Measurements from ENCODE around the gene NRBP1. TPM values are rescaled to one million over a fixed set of nuclear protein-coding genes. Genes with fewer than 3 reads are reported as not detected.
"Not testable (repeated sequence)": the region's sequence is repeated elsewhere in the genome, so short reads cannot be mapped to it uniquely, and the experiment has no call there.

Gene NRBP1
- total RNA-seq, 1 donor from 2014 or later, result 117 TPM

GRCh38 chr2:27421660-27422250 is 6.7 kb upstream of the NRBP1 start:
- DNase-seq (ENCODE audit: low read depth), result no peak

DNA sequence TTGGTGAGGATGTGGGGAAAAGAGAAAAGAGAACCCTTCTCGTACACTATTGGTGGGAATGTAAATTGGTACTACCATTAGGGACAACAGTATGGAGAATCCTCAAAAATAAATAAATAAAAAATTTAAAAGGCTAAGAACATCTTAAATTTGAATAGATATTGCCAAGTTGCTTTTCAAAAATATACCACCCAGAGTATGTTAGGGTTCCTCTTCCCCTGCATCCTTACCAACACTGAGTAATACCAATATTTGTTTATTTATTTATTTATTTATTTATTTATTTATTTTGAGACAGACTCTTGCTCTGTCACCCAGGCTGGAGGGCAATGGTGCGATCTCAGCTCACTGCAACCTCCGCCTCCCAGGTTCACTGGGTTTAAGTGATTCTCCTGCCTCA is 5.5 kb upstream of the NRBP1 start:
- DNase-seq (ENCODE audit: low read depth), result no peak

- DNase-seq (ENCODE audit: low read depth), result not testable (repeated sequence)
Observed at GRCh38 chr2:27425039-27425438, 3.4 kb upstream of the NRBP1 start.

- DNase-seq (ENCODE audit: low read depth), result peak; percentile 21
Observed at GRCh38 chr2:27427863-27428212, 593 bp upstream of the NRBP1 start.

DNA sequence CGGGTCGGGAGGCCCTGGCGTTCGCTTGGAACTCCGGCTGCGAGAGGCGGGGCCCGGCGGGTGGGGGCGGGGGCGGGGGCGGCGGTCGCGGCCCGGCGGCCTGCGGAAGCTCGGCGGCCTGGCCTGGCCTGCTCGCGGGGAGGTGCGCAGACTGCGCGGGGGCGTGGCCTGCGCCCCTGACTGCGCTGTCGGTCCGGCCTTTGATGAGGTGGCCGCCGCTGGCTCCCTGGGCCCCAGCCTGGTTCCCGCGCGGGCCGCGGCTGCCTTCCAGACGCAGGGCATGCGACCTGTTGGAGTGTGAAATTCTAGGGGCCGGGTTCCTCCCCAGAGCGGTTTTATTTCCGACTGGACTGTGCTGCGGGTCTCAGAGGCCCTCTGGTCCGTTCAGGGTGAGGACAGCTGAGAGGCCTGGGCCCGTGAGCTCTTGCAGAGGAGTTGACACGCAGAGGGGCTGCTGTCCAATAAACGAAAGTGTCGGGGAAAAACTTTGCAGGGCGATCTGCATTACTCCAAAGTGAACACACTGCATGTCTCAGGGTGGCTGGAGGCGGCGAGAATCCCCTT is 629 bp downstream of the NRBP1 start:
- peak; percentile 63 for DNase-seq (ENCODE audit: low read depth)

GRCh38 chr2:27431395-27431794 is 3.0 kb downstream of the NRBP1 start:
- peak; percentile 50 for DNase-seq (ENCODE audit: low read depth)

DNA sequence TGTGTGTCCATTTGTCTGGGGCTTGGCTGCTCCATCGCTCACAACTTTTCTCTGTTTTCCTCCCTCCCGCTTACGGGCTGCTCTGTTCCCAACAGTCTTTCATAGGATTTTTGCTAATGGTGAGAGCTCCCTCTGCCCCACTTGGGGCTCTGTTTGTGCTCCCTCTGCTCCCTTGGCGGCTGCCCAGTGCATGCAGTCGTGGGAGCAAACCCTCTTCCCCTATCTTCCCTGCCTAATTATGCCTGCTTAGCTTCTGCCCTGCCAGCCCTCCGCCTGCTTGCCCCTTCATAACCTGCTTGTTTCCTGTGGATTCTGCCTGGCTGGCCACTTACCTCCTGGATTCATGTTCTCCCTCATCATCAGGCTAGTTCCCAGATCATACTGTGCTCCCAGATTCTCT is 7.2 kb downstream of the NRBP1 start:
- no peak for DNase-seq (ENCODE audit: low read depth)

DNA sequence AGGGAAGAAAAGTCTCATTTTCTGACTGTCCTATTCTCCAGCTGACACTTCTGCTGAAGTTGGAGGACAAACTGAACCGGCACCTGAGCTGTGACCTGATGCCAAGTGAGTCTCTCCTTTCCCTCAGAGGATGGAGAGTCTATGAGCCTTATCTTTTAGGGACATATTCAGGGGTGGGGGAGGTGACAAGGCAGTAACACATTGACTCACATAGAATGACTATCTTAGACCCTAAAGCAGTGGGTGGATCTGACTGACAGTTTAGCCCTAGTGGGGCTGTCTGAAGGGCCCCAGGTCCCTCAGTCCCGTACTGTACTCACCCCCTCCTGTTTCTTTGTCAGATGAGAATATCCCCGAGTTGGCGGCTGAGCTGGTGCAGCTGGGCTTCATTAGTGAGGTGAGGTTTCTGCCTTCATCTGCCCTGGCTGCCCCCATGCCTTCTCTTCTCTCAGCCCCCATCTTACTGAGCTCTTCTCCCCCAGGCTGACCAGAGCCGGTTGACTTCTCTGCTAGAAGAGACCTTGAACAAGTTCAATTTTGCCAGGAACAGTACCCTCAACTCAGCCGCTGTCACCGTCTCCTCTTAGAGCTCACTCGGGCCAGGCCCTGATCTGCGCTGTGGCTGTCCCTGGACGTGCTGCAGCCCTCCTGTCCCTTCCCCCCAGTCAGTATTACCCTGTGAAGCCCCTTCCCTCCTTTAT is 12.9 kb downstream of the NRBP1 start:
- no peak for DNase-seq (ENCODE audit: low read depth)

DNA sequence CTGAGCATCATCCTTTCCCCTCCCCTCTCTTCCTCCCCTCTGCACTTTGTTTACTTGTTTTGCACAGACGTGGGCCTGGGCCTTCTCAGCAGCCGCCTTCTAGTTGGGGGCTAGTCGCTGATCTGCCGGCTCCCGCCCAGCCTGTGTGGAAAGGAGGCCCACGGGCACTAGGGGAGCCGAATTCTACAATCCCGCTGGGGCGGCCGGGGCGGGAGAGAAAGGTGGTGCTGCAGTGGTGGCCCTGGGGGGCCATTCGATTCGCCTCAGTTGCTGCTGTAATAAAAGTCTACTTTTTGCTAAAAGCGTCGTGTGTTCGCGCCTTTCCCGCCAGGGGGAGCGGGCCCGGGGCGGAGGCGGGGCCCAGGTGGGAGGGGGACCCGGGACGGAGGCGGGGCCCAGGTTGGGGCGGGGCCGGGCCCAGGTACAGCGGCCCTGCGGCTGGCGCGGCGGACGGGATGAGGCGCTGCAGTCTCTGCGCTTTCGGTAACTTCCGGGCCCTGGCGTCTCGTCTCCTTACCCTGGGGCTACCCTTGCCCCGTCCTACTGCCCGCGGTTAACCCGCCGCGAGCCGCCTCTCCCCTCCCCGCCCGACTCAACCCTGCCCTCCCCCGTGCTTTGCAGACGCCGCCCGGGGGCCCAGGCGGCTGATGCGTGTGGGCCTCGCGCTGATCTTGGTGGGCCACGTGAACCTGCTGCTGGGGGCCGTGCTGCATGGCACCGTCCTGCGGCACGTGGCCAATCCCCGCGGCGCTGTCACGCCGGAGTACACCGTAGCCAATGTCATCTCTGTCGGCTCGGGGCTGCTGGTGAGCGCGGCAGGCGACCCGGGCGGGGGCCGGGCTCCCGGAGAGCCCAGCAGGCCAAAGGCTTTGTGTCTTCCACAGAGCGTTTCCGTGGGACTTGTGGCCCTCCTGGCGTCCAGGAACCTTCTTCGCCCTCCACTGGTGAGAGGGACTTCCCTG is 13.8 kb downstream of the NRBP1 start, which contains the start of gene KRTCAP3:
Gene KRTCAP3, plus strand, starts transcription at position 424 of the 962 bp plus-strand sequence. Its CDS starts 32 bp downstream, at position 456.
- no peak for DNase-seq (ENCODE audit: low read depth)

DNA sequence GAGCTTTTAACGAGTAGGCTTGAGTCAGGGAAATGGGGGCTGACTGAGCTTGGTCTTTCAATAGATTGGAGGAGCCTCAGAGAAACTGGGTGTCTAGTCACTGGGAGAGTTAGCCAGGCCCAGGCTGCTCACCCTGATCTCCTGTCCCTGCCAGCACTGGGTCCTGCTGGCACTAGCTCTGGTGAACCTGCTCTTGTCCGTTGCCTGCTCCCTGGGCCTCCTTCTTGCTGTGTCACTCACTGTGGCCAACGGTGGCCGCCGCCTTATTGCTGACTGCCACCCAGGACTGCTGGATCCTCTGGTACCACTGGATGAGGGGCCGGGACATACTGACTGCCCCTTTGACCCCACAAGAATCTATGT is 14.5 kb downstream of the NRBP1 start:
- DNase-seq (ENCODE audit: low read depth), result no peak

- no peak for DNase-seq (ENCODE audit: low read depth)
Observed at GRCh38 chr2:27445155-27445554, 16.7 kb downstream of the NRBP1 start.

- no peak for DNase-seq (ENCODE audit: low read depth)
Observed at GRCh38 chr2:27445615-27446014, 17.2 kb downstream of the NRBP1 start.

GRCh38 chr2:27446057-27446456 is 17.6 kb downstream of the NRBP1 start:
- peak; percentile 41 for DNase-seq (ENCODE audit: low read depth)

DNA sequence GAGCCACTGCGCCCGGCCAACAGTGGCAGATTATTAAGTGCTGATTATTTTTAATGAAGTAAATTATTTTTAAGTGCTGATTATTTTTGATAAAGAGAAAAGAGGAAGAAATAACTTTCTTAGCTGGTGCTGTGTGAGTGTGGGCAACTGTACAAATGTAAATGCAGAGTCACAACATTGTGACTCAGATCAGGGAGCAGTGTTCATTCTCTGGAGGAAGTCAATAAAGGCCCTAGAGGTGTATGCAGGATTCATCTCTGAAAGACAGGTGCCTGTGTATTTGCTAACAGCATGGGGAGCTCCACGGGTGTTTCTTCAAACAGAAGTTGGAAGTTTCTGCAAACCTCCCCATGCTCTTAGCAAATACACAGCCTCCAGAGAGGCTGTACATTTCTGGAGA is 19.9 kb downstream of the NRBP1 start:
- no peak for DNase-seq (ENCODE audit: low read depth)

GRCh38 chr2:27451095-27451494 is 22.7 kb downstream of the NRBP1 start:
- DNase-seq (ENCODE audit: low read depth), result no peak

GRCh38 chr2:27453968-27454367 is 25.5 kb downstream of the NRBP1 start:
- DNase-seq (ENCODE audit: low read depth), result no peak

DNA sequence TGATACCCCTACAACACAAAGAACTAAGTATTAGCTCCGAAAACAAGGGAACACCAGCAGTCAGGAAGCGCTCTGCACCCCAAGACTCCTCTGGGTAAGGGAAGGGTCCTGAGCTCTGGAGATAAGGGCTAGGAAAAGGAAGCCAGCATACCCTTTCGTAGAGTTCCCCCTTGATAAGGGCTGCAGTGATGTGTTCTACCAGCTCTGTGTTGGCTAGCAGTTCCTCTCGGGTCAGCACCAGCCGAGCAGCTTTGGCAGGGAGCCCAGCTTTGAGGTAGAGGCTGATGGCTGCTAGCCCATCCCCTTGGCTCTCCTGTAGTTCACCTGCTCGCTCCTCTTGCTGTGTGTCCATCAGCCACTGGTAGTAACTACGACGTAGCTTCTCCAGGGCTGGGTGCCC is 32.7 kb downstream of the NRBP1 start:
- no peak for DNase-seq (ENCODE audit: low read depth)

DNA sequence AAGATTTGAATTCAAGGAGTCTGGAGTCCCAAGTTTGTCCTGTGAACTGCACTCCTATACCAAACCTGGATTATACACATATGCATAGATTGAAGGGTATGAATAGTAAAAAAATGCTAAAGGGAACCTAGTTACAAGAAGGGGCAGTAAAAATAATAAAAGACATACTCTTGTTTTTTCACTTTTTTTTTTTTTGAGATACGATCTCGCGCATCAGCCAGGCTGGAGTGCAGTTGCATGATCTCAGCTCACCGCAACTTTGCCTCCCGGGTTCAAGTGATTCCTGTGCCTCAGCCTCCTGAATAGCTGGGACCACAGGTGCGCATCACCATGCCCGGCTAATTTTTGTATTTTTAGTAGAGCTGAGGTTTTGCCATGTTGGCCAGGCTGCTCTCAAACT is 36.0 kb downstream of the NRBP1 start:
- DNase-seq (ENCODE audit: low read depth), result no peak

GRCh38 chr2:27471961-27472360 is 43.5 kb downstream of the NRBP1 start:
- DNase-seq (ENCODE audit: low read depth), result no peak

- no peak for DNase-seq (ENCODE audit: low read depth)
Observed at GRCh38 chr2:27485496-27485895, 57.1 kb downstream of the NRBP1 start.

DNA sequence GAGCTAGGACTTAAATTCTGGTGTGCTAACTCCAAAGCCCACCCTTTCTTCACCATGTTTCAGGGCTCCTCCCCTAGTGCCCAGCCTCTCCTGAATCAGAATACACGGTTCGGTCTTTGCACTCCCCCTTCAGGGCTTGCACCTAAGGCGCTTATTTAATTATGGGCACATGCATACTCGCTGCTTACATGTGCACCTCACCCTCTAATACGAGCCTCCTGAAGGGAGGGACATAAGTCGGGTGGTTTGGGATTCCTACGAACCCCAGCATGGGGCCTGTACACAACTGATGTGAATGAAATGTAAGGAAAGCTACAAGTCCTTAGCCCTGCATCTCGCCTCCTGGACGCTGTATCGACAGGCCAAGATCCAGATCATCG is 60.7 kb downstream of the NRBP1 start:
- peak; percentile 32 for DNase-seq (ENCODE audit: low read depth)

Data from renal cortical epithelial cell (primary cell).